HG03378 (cell line): ENCODE results near the gene SLPI.

Source experiments
- ATAC-seq: cut with Tn5 transposase; IDR thresholded peaks from one replicate; pipeline ENCODE4 v1.9.1; 2021; ENCODE audit warnings: mild to moderate bottlenecking, moderate library complexity; ENCODE audit not compliant: unreplicated experiment

Gene SLPI

DNA sequence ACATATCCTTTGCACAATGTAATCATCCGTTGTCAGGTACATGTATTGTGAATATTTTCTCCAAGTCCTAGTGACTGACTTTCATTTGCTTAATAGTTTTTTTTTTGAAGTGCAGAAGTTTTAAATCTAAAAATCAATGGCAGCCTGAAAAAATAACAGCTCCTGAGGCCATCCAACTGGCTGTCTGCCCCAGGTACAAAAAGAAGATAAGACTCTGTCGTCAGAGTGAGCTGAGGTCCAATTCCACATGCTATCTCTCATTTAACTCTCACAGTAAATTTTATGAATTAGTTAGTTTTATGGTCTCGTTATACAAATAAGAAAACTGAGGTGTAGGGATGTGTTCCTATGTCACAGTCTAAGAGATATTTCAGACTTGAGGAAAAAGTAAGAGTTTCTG, 21.0 kb upstream of the SLPI start:
- ATAC-seq: no peak

DNA sequence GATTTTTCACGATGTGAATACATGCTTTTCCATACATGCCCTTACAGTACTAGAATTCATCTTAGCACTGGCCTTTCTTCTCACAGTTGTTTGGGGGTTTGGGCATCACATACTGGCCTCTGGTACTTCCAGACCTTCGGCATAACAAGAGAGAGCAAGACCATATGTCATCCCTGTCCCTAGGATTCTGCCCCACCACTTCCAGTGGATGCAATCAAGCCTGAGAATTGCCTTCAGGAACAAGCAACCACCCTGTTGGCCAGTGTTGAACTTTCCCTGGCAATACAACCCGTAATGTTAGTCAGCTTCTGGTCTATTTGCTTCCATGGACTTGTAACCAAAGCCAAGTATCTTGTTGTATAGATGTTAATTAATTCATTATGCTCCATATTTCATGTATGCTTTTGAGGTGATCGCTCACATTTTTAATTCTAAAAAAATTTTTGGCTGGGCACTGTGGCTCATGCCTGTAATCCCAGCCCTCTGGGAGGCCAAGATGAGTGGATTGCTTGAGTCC, 15.4 kb upstream of the SLPI start:
- no peak for ATAC-seq

DNA sequence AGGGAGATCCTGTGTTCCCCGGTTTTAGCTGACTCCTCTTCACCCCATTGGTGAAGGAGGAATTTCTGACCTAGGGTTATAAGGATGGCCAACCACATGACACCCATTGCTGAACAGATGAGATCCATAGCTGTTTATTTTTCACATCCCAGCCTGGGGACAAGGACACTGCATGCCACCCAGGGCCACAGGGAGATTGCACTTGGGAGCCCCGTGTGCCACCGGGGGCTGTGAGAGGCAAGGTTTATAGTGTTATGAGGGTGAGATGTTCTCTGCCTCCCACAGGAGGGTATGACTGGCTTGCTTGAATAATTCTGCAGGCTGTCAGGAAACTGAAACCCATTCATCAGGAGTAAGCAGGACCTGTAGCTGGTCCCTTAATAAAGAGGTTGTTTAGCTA, 14.7 kb upstream of the SLPI start:
- no peak for ATAC-seq

DNA sequence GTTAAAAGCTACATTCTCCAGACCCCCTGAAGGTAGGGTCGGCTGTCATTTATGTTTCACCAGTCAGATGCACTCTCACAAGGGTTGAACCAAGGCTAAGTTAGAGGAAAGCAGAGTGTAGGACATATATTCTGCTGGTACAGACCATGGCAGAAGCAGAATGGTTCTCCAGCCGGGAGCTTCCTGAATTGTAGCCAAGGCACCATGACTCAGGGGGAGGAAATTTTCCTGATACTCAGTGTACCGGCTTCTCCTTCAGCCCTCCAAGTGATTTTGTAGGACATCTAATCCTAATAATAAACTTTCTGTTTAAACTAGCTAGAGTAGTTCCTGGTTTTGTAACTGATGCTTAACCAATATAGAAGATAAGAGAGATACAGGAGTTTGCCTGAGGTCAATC, 14.2 kb upstream of the SLPI start:
- no peak for ATAC-seq

DNA sequence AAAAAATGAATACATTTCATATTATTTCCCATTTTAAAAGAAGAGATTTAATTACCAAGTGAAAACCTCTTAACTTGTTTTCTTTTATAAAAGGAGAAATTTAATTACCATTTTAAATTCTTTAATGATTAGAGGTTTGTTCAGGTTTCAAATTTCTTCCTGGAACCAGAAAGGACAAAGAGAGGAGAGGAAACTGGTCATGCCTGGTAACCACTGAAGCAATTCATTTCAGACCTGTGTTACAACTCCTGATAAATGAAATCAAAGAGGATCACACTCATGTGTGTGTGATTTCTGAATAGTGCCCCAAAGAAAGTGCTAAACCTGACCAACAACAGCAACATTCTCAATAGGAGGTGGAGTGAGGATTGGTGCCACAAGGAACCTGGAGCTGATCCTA, 12.6 kb upstream of the SLPI start:
- ATAC-seq: no peak

DNA sequence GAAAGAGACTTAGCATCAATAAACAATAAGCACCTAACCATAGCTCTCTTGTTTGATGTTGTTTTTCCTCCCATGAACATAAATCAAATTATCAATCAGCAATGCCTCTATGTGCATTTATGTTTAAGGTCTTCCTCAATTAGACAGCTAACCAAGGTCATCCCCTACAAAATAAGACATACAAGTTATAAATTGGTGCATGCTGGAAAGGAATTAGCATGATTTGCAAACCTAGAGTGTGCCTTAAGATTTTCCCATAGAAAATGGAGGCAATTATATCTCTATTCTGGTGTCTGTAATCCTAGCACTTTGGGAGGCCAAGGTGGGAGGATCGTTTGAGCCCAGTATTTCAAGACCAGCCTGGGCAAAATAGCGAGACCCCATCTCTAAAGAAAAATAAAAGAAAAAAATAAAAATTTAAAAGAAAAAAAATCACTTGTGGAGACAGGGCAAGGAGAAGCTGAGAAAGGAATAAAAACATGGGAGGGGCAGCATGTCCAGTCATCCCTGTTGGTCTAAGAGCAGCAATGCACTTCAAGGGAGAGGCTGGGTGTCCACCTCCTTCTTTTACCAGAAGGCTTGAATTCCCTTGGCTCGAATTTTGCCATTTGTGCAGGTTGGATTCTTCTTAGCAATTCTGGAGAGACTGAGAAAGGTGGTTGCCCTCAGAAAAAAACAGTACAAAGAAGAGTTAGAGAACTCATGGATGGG, 9.3 kb upstream of the SLPI start:
- ATAC-seq: no peak

DNA sequence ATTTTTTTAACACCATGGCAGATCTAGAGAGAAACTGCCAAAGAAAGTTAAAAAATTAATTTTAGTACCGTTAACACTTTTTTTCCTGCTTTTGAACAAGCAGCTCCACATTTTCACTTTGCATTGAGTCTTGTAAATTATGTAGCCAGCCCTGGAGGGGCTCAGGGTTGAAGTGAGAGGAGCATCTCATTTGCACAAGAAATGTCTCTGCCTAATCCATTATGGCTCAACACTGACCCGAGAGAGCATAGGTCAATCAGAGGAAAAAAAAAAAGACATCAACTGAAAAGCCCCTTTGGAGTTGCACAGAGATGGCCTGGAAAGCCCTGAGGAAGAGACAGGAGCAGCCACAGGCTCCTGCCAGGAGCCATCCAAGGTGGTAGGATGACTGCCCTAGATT, 4.3 kb upstream of the SLPI start:
- ATAC-seq: no peak

DNA sequence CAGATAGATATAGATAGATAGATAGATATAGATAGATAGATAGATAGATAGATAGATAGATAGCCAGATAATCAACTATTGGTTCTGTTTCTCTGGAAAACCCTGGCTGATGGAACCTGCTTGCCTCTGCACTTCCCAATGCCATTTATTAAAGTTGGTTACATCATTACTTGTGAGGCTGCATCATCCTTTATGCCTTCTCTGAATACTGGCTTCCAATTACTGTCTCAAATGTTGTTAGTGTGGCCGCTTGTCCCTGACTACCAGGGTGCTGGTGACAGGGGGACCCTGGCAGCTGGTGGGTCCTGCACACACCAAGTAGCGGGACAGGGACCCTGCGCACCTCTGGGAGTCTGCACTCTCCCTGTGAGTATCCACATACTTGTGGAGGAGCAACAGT, 3.9 kb upstream of the SLPI start:
- ATAC-seq: no peak

DNA sequence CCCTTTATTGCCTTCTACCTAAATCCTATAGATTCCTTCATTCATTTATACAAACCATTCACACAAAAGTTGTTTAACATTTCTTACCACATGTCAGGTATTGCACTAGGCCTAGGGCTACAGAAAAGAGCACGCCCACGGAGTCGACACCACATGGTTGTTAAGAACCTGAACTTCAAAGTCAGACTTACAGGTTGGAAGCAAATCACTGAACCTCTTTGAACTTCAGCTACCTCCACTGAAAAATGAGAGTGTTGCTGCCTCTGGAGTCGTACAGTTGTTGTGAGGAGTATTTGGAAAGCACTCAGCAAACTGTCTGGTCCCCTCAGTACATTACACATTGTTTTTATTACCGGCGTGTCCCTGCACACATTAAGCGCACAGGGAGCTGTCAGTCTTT, 3.3 kb upstream of the SLPI start:
- ATAC-seq: no peak

DNA sequence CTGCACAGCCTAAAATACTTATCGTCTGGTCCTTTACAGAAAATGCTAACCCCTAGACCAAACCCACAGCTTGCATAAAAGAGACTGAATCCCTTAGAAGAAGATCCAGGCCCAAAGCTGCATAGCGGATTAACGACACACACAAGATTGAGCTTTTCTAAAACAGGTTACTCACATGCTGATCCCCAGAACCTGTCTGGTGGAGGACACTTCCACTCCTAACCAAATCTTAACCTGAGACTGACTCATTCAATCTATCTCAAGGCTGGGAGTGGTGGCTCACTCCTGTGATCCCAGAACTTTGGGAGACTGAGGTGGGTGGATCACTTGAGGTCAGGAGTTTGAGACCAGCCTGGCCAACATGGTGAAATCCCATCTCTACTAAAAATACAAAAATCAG, 2.8 kb upstream of the SLPI start:
- ATAC-seq: no peak

DNA sequence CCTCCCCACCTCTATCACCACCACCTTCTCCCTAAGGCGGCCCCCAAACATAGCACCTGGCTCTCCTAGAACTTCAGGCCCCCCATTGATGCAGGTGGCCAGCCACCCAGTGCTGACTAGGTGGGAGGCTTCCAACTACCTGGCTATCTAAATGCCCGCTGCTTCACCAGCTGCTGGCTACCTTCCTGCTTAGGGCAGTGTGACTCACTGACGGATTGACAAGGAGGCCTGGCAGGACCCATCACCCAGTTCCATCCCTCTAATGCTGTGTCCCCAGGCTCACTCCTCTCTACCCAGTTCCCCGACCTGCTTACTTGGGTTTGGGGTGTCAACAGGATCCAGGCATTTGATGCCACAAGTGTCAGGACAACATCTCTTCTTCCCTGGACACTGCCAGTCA, 1.1 kb downstream of the SLPI start:
- no peak for ATAC-seq

DNA sequence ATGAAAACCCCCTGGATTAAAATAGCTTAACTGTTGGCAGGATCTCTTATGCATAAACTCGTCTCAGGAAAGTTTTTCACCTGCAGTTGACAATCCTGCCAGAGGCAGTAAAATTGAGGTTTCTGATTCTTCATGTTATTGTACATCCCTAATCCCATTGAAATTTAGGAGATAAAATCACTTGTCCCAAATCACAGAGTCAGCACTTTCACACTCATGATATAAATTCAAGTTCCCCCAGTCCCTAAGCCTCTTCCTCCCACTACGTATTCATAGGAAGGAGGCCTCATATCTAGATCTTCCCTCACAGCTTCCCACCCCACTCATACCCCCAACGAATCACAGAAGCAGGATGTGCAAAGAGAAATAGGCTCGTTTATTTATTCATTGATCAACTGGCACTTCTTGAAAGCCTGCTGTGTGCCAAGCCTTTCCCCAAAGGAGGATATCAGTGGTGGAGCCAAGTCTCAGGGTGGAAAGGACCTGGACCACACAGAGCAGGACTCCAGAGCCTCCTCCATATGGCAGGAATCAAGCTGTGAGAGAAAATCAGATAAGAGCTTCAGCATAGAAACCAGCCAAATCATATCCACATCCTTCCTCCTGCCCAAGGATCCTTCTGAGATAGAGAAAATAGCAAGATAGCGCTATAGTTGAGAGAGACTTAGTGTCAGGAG, 2.3 kb downstream of the SLPI start:
- no peak for ATAC-seq

DNA sequence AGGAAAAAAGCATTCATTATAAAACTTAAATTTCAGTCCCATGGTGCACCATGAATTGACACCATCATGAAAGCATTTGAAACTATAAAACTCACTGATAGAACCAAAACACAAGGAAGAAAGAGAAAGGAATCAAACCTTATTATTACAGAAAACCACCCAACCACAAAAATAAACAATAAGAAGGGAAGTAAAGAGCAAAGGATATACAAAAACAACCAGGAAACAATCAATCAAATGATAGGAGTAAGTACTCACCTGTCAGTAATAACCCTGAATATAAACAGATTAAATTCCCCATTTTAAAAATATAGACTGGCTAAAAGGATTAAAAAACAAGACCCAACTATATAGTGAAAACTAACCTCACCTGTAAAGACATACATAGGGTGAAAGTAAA, 5.8 kb downstream of the SLPI start:
- no peak for ATAC-seq

DNA sequence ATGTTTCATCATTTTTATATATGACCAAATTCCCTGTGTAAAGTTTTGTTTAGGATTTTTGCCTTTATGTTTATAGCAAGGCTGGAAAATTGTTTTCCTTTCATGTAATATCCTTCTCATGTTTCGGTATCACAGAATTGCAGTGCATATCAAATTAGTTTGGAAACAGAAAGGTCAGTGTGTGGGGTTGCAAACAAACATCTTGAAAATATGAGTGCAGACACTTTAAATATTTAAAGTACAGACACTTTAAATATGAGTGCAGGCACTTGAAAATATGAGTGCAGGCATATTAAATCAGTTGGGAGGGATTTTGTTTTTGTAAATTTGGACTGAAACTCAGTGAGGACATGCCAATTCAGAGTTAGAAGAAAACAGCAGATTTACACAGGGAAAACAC, 6.5 kb downstream of the SLPI start:
- no peak for ATAC-seq

DNA sequence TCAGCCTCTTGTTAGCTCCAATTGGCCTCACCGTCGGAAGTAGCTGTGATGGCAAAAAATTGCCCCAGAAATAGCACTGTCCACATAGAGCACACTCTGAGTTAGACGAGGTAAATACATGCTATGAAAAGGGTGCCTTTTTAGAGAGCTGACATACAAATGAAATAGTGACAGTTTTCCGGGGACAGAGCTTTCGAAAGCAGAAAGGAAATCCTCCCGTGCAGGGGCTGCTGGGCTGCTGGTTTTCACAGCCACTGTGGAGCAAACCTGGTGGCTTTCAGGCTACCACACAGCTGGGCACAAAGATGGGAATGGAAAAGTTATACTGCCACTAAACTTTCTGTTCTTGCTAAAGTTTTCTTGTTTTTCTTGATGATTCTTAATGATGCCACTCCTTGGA, 8.3 kb downstream of the SLPI start:
- no peak for ATAC-seq

DNA sequence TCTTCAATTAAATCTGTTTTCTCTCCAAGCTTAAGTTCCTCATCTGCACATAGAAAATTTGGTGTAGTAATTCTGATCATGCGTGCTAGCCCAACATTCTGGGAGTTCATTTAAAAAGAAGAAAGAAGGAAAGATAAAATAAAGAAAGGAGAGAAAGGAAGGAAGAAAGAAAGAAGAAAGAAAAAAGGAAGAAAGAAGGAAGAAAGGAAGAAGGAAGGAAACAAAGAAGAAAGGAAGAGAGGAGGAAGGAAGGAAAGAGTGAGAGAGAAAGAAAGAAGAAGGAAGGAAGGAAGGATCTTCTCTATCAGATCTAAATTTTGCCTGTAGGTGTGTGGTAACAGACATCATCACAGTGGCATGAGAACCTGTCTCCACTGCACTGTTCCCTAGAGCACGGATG, 16.2 kb downstream of the SLPI start:
- no peak for ATAC-seq

DNA sequence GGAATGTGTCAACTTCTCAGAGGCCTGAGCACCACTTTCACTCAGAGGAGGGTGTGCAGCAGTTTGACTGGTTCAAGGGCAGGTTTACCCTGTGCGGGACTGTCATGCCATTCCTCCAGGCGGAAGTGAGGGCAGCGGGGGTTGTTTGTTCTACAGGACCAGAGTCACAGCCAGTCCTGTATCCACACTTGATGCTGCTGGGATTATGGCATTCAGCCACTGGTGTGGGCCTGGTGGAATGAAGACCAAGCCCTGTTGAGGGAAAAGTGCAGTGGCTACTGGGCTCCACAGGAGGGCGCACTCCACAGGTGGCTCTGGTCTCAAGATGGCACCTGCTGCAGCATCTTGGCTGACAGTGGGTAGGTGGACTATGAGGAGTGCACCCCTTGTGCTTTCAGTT, 18.4 kb downstream of the SLPI start:
- ATAC-seq: no peak

DNA sequence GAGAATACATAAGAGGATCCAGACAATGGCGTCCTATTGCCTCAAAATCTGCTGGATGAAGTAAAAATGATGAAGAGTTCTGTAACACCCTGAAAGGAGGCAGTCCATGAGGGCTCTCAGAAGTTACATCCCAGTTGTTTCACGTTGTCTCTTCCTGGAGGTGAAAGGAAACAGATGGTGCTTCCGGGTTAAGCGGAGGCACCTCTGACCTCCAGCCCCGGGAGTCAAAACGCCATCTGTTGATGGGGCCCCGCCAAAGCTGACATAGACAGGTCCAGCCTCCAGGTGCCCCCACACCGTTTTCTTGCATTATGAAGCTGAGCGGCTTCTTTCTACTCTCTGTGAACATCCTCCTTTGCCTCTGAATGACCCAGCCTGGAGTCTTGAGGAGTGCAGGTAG, 23.7 kb downstream of the SLPI start:
- no peak for ATAC-seq

DNA sequence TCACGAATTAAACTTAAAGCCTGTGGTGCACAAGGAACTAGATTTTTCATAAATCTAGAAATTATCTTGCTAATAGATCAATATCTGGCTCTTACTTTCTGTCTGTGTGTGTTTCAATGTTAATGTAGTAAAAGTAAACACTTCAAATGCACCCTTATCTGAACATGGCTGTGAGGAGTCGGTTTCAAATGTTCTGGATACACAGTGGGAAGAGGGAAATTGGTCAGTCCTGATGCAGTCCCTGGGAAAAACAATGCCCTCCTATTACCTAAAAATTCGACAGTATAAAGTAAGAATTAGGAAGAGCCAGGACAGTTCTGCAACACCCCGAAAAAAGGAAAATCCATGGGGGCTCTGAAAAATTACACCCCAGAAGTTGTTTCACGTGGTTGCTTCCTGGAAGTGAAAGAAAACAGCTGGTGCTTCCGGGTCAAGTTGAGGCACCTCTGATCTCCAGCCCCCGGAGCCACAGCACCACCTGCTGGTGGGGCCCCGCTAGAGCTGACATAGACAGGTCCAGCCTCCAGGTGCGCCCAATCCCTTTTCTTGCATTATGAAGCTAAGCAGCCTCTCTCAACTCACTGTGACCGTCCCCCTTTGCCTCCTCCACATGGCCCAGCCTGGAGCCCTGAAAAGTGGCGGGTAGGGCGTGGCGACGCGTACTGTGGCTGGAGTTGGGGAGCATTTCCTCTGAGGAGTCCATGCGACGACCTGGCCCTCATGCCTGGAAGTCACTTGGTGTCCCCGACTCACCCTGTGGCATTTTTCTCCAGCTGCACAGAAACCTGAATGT, 24.9 kb downstream of the SLPI start:
- no peak for ATAC-seq

DNA sequence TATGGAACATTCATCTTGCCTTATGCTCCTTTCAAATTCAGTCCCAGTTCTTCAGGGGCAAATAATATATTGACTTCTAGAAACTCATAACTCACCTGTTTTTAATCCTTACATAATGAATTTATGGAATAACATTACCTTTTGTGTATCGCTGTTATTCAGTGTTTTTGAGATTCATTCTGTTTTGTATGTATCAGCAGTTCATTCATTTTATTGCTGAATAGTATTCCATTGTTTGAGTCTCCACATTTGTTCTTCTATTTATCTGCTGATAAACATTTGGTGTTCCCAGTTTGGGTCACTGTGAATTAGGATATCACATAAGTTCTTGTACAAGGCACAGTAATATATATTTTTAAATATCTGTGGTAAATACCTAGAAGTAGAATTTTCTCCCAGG, 28.1 kb downstream of the SLPI start:
- no peak for ATAC-seq

DNA sequence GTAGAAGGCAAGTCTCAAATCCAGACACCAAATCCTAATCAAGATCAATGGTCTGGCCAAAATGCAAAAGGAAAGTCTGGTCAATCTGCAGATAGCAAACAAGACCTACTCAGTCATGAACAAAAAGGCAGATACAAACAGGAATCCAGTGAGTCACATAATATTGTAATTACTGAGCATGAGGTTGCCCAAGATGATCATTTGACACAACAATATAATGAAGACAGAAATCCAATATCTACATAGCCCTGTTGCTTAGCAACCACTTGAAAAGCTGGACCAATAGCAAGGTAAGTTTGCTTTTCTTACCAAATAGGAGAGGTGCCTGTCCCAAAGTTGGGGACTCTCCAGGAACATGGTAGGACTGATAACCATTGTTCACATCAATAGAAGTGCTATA, 31.2 kb downstream of the SLPI start:
- no peak for ATAC-seq

DNA sequence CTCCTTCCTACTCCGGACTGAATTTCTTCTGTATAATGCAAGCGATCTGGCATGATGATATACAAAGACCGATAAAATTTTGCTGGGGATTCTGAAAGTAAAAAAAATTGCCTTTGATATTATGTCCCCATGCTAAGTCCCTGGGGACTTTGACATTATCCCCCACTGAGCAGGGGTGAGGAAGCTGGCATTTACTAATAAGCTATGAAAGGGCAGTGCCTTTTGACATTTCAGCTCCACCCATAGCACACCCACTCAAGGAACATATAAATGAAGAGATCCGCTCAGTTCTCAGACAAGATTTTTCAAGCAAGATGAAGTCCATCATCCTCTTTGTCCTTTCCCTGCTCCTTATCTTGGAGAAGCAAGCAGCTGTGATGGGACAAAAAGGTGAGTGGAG, 33.3 kb downstream of the SLPI start, which contains the start of gene SEMG2:
Gene SEMG2, plus strand, starts transcription at position 298 of the 400 bp plus-strand sequence. Its CDS starts 17 bp downstream, at position 315.
- no peak for ATAC-seq
